Measurements from ENCODE around the gene ZNF350. TPM values are rescaled to one million over a fixed set of nuclear protein-coding genes. Genes with fewer than 3 reads are reported as not detected.
"Not testable (repeated sequence)": the region's sequence is repeated elsewhere in the genome, so short reads cannot be mapped to it uniquely, and the experiment has no call there.

Gene ZNF350
- total and polyA plus RNA-seq, 9 donors, result 9.2 to 16.6 (median 13.9) TPM

DNA sequence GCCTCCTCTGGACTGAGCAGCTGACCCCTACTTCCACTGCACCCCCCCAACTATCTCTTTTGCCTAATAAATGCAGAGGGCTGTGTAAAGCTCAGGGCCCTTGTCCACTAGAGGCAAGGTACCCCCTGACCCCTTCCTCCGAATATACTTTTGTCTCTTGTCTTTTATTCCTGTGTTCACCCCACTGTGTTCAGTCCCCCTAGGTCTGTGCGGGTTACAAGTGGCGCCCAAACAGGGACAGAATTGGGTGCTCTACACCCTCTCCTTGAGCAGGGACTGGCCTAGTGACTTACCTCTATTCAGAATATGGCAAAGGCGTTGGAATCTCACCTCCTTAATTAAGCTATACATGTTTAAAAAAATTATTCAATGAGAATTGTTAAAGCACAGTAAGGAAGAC lies 15.0 kb downstream of the ZNF350 start:
- WGBS, 3 donors, result 97 to 99% (median 99%) methylated on average over 4 of the region's 4 CpGs
- Histone ChIP-seq H3K4me1 (ENCODE audit: insufficient read depth) (no peaks in the 10 kb centered on the region), H3K27ac (no peak overlapping the region), H3K4me3 (no peak overlapping the region), H3K36me3 (peaks cover 32% of the 10 kb centered on the region), H3K27me3 (no peaks in the 10 kb centered on the region), H3K9me3 (peaks cover 18 to 91% of the 10 kb centered on the region in 2 donors)
- TF ChIP-seq, protein P1, sequence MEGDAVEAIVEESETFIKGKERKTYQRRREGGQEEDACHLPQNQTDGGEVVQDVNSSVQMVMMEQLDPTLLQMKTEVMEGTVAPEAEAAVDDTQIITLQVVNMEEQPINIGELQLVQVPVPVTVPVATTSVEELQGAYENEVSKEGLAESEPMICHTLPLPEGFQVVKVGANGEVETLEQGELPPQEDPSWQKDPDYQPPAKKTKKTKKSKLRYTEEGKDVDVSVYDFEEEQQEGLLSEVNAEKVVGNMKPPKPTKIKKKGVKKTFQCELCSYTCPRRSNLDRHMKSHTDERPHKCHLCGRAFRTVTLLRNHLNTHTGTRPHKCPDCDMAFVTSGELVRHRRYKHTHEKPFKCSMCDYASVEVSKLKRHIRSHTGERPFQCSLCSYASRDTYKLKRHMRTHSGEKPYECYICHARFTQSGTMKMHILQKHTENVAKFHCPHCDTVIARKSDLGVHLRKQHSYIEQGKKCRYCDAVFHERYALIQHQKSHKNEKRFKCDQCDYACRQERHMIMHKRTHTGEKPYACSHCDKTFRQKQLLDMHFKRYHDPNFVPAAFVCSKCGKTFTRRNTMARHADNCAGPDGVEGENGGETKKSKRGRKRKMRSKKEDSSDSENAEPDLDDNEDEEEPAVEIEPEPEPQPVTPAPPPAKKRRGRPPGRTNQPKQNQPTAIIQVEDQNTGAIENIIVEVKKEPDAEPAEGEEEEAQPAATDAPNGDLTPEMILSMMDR (IDR thresholded peaks at IDR 0.05), result no peak
- TF ChIP-seq POLR2A (IDR thresholded peaks at IDR 0.05) (no peak), EP300 (IDR thresholded peaks at IDR 0.05) (no peak)
- intact Hi-C loops (cut with DNase I), result no loop called here
- DNase-seq, result no peak

DNA sequence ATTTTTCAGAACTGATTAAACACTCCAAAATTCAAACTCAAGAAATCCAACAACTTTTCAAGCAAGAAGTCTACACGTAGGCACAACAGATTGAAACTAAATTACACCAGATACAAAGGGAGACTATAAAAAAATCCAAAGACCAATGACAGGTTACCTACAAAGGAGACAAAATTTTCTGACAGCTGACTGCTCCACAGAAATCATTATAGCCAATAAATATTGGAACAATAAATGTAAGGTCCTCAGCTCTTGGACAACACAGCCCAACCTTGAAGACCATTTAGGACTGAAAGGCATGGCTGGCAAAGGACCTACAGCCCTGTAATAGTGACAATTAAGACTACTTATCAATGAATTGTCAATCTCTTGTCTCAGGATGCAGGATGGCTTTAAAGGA lies 15.9 kb downstream of the ZNF350 start:
- Histone ChIP-seq H3K4me3 (no peak overlapping the region), H3K36me3 (peaks cover 33% of the 10 kb centered on the region), H3K27me3 (no peaks in the 10 kb centered on the region), H3K9me3 (peaks cover 18 to 91% of the 10 kb centered on the region in 2 donors), H3K27ac (no peak overlapping the region), H3K4me1 (ENCODE audit: insufficient read depth) (no peaks in the 10 kb centered on the region)
- intact Hi-C loops (cut with DNase I), result no loop called here
- TF ChIP-seq EP300 (IDR thresholded peaks at IDR 0.05) (no peak), POLR2A (IDR thresholded peaks at IDR 0.05) (no peak)
- TF ChIP-seq, protein P1 (IDR thresholded peaks at IDR 0.05), result no peak
- 95 to 98% (median 97%) methylated on average over 1 of the region's 1 CpG for WGBS, 3 donors
- DNase-seq, result no peak

DNA sequence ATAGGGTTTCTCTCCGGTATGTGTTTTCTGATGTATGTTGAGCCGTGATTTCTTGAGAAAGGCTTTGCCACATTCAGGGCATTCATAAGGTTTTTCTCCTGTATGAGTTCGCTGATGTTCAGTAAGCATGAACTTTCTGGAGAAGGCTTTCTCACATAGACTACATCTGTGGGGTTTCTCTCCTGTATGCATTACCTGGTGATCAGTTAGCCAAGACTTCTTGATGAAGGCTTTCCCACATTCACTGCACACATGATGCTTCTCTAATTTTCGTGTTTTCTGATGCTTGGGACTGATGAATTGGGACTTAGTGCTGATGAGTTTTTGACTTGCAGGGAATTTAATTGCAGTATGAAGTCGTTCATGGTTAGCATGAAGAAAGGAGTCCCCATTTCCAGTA lies 21.1 kb downstream of the ZNF350 start:
- no peak for DNase-seq
- Histone ChIP-seq H3K36me3 (peaks cover 24% of the 10 kb centered on the region), H3K4me1 (ENCODE audit: insufficient read depth) (no peaks in the 10 kb centered on the region), H3K27ac (no peak overlapping the region), H3K9me3 (peaks cover 0 to 68% of the 10 kb centered on the region in 2 donors), H3K4me3 (no peak overlapping the region), H3K27me3 (no peaks in the 10 kb centered on the region)
- whole genome bisulfite sequencing, 3 donors, result 96 to 99% (median 99%) methylated on average over 5 of the region's 5 CpGs
- no peak for TF ChIP-seq POLR2A (IDR thresholded peaks at IDR 0.05)
- TF ChIP-seq EP300 (IDR thresholded peaks at IDR 0.05), result no peak
- TF ChIP-seq, protein P1 (IDR thresholded peaks at IDR 0.05), result no peak
- intact Hi-C loops (cut with DNase I), result no loop called here

DNA sequence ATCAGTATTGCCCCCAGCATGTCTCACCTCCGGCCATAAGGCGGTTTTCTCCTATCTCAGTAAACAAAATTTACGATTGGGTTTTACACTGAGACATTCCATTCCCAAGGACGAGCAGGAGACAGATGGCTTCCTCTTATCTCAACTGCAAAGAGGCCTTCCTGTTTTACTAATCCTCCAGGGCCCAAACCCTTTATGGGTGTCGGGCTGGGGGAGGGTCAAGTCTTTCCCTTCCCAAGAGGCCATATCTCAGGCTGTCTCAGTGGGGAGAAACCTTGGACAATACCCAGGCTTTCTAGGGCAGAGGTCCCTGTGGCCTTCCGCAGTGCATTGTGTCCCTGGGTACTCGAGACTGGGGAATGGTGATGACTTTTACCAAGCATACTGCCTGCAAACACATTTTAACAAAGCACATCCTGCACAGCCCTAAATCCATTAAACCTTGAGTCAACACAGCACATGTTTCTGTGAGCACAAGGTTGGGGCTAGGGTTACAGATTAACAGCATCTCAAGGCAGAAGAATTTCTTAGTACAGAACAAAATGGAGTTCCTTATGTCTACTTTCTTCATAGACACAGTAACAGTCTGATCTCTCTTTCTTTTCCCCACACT lies 25.9 kb downstream of the ZNF350 start:
- H3K36me3 ChIP-seq; H3K4me3 ChIP-seq; DNase-seq; H3K27ac ChIP-seq; intact Hi-C loops (cut with DNase I); H3K27me3 ChIP-seq; H3K4me1 ChIP-seq (ENCODE audit: insufficient read depth): not testable (repeated sequence)
- 6 to 8% (median 7%) methylated on average over 7 of the region's 7 CpGs for WGBS, 3 donors
- peaks cover 0 to 26% of the 10 kb centered on the region in 2 donors for H3K9me3 ChIP-seq

DNA sequence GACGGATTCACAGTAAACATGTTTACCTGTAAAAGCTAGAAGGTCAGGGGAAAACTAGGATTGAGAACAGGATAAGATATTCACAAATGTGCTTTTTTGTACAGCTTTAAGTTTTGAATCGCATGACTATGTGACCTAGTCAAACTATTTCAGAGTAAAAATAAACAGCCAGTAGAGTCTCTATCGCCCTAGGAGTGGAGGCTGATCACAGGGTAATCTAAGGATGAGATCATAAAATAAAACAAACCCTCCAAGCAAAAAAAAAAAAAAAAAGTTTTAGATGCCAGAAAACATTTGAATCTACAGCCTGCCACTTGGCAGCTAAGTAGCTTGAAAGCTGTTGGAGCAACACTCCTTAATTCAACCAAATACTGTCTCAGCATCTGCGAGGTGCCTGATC lies 26.8 kb downstream of the ZNF350 start:
- no peak for DNase-seq
- H3K36me3 ChIP-seq, result no peaks in the 10 kb centered on the region
- H3K9me3 ChIP-seq, result peaks cover 0 to 17% of the 10 kb centered on the region in 2 donors
- H3K27ac ChIP-seq, result no peak overlapping the region
- WGBS, 3 donors, result 47 to 54% (median 48%) methylated on average over 4 of the region's 4 CpGs
- no peak for TF ChIP-seq EP300 (IDR thresholded peaks at IDR 0.05)
- TF ChIP-seq POLR2A (IDR thresholded peaks at IDR 0.05), result no peak
- TF ChIP-seq, protein P1 (IDR thresholded peaks at IDR 0.05), result no peak
- no peak overlapping the region for H3K4me3 ChIP-seq
- H3K27me3 ChIP-seq, result no peaks in the 10 kb centered on the region
- intact Hi-C loops (cut with DNase I), result no loop called here
- no peaks in the 10 kb centered on the region for H3K4me1 ChIP-seq (ENCODE audit: insufficient read depth)

DNA sequence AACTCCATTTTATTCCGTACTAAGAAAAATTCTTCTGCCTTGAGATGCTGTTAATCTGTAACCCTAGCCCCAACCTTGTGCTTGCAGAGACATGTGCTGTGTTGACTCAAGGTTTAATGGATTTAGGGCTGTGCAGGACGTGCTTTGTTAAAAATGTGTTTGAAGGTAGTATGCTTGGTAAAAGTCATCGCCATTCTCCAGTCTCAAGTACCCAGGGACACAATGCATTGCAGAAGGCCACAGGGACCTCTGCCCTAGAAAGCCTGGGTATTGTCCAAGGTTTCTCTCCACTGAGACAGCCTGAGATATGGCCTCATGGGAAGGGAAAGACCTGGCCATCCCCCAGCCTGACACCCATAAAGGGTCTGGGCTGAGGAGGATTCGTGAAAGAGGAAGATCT lies 28.8 kb downstream of the ZNF350 start:
- intact Hi-C loops (cut with DNase I); H3K4me1 ChIP-seq (ENCODE audit: insufficient read depth); H3K36me3 ChIP-seq; H3K27me3 ChIP-seq; H3K27ac ChIP-seq; H3K4me3 ChIP-seq; DNase-seq: not testable (repeated sequence)
- WGBS, 3 donors, result 61 to 68% (median 68%) methylated on average over 4 of the region's 4 CpGs
- peaks cover 0 to 11% of the 10 kb centered on the region in 2 donors for H3K9me3 ChIP-seq
